Astrocyte (in vitro differentiated cells and primary cell): ENCODE data around the gene TIMM22. TPM values are rescaled to one million over a fixed set of nuclear protein-coding genes. Genes with fewer than 3 reads are reported as not detected.
"Not testable (repeated sequence)": the region's sequence is repeated elsewhere in the genome, so short reads cannot be mapped to it uniquely, and the experiment has no call there.

Experiments used
- DNase-seq: peaks from one replicate; pipeline ENCODE4 v3.0.0-alpha.2; 2010; ENCODE audit warnings: low read depth
- FAIRE-seq: peaks from 2 replicates; lab custom pipeline; 2011; peaks lifted over from hg19 to GRCh38; lab: Jason Lieb, UNC
- H2AFZ ChIP-seq: 2 replicates; pipeline ENCODE4 v1.6.0; 2012; ENCODE audit warnings: low read depth, low read length, inconsistent platforms
- H3K27ac ChIP-seq: 2 replicates; pipeline ENCODE4 v1.5.1; 2011; ENCODE audit warnings: low read depth, low read length, inconsistent platforms
- H3K27me3 ChIP-seq: 2 replicates; pipeline ENCODE4 v1.6.0; 2011; ENCODE audit warnings: low read length, inconsistent platforms; ENCODE audit not compliant: insufficient read depth
- H3K36me3 ChIP-seq: 2 replicates; pipeline ENCODE4 v1.5.1; 2011; ENCODE audit warnings: low read length, inconsistent platforms; ENCODE audit not compliant: insufficient read depth
- H3K4me1 ChIP-seq: 2 replicates; pipeline ENCODE4 v1.5.1; 2011; ENCODE audit warnings: low read length, inconsistent platforms; ENCODE audit not compliant: insufficient read depth
- H3K4me2 ChIP-seq: 2 replicates; pipeline ENCODE4 v1.6.0; 2012; ENCODE audit warnings: low read length, inconsistent platforms
- H3K4me3 ChIP-seq: 2 replicates; pipeline ENCODE4 v1.5.1; 2011; ENCODE audit warnings: low read depth, mild to moderate bottlenecking, low read length, inconsistent platforms; ENCODE audit not compliant: insufficient read depth
- H3K79me2 ChIP-seq: 2 replicates; pipeline ENCODE4 v1.6.0; 2012; ENCODE audit warnings: mild to moderate bottlenecking, low read length, inconsistent platforms; ENCODE audit not compliant: insufficient read depth
- H3K9ac ChIP-seq: 2 replicates; pipeline ENCODE4 v1.6.0; 2012; ENCODE audit warnings: mild to moderate bottlenecking, low read length, inconsistent platforms
- H3K9me3 ChIP-seq: 2 replicates; pipeline ENCODE4 v1.5.1; 2012; ENCODE audit warnings: low read depth, mild to moderate bottlenecking, low read length, inconsistent platforms; ENCODE audit not compliant: insufficient read depth
- H4K20me1 ChIP-seq: 2 replicates; pipeline ENCODE4 v1.6.0; 2012; ENCODE audit warnings: low read length, inconsistent platforms; ENCODE audit not compliant: insufficient read depth
- H3K27ac Mint-ChIP-seq: one replicate; pipeline ENCODE4 v1.8.0; 2021; ENCODE audit warnings: mild to moderate bottlenecking, mixed read lengths; ENCODE audit not compliant: unreplicated experiment
- H3K27me3 Mint-ChIP-seq: one replicate; pipeline ENCODE4 v1.8.0; 2021; ENCODE audit warnings: low read depth, mixed read lengths; ENCODE audit not compliant: unreplicated experiment
- H3K36me3 Mint-ChIP-seq: one replicate; pipeline ENCODE4 v1.8.0; 2021; ENCODE audit warnings: low read depth, mixed read lengths; ENCODE audit not compliant: unreplicated experiment
- H3K4me1 Mint-ChIP-seq: one replicate; pipeline ENCODE4 v1.8.0; 2021; ENCODE audit warnings: low read depth, mixed read lengths; ENCODE audit not compliant: unreplicated experiment
- H3K4me3 Mint-ChIP-seq: one replicate; pipeline ENCODE4 v1.8.0; 2021; ENCODE audit warnings: mild to moderate bottlenecking, moderate library complexity, mixed read lengths; ENCODE audit not compliant: unreplicated experiment
- H3K9me3 Mint-ChIP-seq: one replicate; pipeline ENCODE4 v1.8.0; 2021; ENCODE audit warnings: mild to moderate bottlenecking, mixed read lengths; ENCODE audit not compliant: unreplicated experiment
- EZH2 ChIP-seq: IDR thresholded peaks from 2 replicates; pipeline ENCODE4 v1.6.1; 2012; ENCODE audit warnings: mild to moderate bottlenecking, low read length, inconsistent platforms; ENCODE audit not compliant: insufficient read depth
- total RNA-seq: library from RNA; stranded (reverse); gene quantifications from 2 replicates; pipeline ENCODE4 v1.2.1, GENCODE V29; 2021
- TF ChIP-seq, protein P1 (sequence below): IDR thresholded peaks from 2 replicates; pipeline ENCODE4 v1.5.1; 2011; ENCODE audit warnings: low read depth, mild to moderate bottlenecking, inconsistent platforms, low read length, moderate library complexity; ENCODE audit not compliant: insufficient read depth

The TIMM22 gene
- total RNA-seq, 1 donor from 2014 or later, result 20.0 TPM

DNA sequence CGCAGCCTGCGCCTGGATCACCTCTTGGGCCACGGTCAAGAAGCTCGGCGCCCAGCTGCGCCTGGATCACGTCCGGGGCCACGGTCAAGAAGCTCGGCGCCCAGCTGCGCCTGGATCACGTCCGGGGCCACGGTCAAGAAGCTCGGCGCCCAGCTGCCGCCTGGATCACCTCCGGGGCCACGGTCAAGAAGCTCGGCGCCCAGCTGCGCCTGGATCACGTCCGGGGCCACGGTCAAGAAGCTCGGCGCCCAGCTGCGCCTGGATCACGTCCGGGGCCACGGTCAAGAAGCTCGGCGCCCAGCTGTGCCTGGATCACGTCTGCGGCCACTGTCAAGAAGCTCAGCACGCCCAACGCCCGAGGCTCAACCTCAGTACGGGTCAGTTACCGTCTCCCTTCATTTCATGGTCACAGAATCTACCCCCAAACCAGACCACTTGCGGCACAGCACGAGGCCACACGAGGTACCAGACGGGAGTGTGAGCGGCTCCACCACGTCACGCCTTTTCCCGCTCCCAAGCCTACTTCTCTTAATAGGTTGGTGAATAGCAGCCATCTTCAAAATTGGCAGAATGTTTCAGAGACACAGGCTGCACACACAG is 51.7 kb downstream of the TIMM22 start:
- H3K27ac Mint-ChIP-seq, H3K4me3 ChIP-seq, DNase-seq, FAIRE-seq, H3K4me1 Mint-ChIP-seq, H3K4me1 ChIP-seq, H3K36me3 ChIP-seq, H3K4me3 Mint-ChIP-seq, H3K9ac ChIP-seq, H3K27me3 ChIP-seq, H3K9me3 Mint-ChIP-seq, H3K9me3 ChIP-seq, H3K27me3 Mint-ChIP-seq, H3K27ac ChIP-seq, H3K79me2 ChIP-seq, H2AFZ ChIP-seq, H3K4me2 ChIP-seq: not testable (repeated sequence)
- peaks cover 11% of the 10 kb centered on the region for H3K36me3 Mint-ChIP-seq
- H4K20me1 ChIP-seq, result peaks cover 29% of the 10 kb centered on the region

DNA sequence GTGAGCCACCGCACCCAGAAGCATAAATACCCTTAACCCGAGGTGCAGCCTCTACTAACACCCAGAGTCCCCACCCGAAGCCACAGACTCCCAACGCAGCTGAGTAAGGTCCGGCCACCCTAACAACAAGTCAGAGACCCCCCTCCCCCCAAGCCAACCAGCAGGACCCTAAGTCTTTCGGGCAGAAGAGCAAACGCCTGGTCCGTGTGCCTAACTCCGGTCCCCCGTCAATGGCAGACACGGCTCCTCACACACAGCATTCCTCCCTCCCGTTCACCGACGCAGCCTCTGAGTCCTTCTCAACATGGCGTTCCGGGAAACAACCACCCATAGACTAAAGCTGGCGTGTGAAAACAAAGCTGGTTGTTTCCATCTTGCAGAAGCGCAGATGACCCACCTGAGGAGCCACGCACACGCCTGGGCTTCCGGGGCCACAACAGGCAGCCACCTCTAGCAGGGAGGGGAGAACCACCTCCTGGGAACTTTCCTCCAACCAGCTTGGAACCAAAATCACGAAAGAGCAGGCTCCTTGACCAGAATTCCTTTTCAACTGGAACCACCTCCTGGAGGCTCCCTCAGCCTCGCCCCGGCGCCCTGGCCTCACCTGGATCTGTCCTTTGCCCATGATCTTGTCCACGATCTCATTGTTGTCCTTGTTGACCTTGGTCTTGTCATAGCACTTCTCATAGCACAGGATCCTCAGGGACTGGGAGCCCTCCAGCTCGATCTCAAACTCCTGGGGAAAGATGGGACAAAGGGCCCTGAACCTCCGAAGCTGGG is 52.7 kb downstream of the TIMM22 start:
- Histone ChIP-seq H3K4me1 (peaks cover 9% of the 10 kb centered on the region), H3K36me3 (peaks cover 4% of the 10 kb centered on the region), H2AFZ (no peak overlapping the region), H3K27ac (no peak overlapping the region), H3K9me3 (no peaks in the 10 kb centered on the region), H3K9ac (no peak overlapping the region), H3K4me2 (no peak overlapping the region), H3K79me2 (no peaks in the 10 kb centered on the region), H3K27me3 (no peaks in the 10 kb centered on the region), H4K20me1 (peaks cover 31% of the 10 kb centered on the region), H3K4me3 (no peak overlapping the region)
- H3K27me3 Mint-ChIP-seq, result no peaks in the 10 kb centered on the region
- no peak overlapping the region for H3K4me3 Mint-ChIP-seq
- H3K27ac Mint-ChIP-seq, result no peak overlapping the region
- FAIRE-seq, result no peak
- DNase-seq, result no peak
- H3K36me3 Mint-ChIP-seq, result peaks cover 11% of the 10 kb centered on the region
- no peak for TF ChIP-seq EZH2
- TF ChIP-seq, protein P1, sequence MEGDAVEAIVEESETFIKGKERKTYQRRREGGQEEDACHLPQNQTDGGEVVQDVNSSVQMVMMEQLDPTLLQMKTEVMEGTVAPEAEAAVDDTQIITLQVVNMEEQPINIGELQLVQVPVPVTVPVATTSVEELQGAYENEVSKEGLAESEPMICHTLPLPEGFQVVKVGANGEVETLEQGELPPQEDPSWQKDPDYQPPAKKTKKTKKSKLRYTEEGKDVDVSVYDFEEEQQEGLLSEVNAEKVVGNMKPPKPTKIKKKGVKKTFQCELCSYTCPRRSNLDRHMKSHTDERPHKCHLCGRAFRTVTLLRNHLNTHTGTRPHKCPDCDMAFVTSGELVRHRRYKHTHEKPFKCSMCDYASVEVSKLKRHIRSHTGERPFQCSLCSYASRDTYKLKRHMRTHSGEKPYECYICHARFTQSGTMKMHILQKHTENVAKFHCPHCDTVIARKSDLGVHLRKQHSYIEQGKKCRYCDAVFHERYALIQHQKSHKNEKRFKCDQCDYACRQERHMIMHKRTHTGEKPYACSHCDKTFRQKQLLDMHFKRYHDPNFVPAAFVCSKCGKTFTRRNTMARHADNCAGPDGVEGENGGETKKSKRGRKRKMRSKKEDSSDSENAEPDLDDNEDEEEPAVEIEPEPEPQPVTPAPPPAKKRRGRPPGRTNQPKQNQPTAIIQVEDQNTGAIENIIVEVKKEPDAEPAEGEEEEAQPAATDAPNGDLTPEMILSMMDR, result no peak
- H3K9me3 Mint-ChIP-seq, result no peaks in the 10 kb centered on the region
- peaks cover 2% of the 10 kb centered on the region for H3K4me1 Mint-ChIP-seq

DNA sequence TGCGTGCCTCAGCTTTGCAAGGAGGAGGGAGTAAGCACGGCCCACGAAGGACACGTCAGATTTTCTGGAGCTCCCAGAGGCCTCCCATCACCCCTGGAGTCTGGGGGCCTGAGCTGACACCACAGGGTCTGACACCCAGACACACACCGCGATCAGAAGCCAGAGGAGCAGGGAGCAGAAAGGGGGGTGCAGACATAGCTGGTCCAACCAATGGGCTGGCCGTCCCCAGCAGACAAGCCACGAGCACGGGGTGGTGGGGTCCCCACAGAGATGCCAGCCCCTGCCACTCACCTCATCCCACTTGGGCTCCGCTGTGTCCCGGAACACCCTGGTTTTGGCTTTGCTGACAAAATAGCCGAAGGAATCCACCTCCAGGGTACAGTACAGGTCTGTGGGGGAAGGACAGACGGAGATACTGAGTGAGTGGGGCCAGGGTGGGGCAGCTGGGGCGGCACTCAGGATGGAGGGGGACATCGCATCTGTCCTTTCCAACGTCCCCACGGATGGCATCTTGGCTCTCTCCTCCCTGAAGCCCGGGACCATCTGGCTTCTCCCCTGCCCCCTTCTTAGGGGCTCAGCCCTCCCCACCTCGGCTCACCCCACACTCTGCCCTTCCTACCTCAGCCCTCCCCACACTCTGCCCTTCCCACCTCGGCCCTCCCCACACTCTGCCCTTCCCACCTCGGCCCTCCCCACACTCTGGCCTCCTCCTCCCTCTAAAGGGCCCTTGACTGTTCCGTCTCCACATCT is 53.5 kb downstream of the TIMM22 start:
- no peak for DNase-seq
- H3K36me3 ChIP-seq, result peaks cover 10% of the 10 kb centered on the region
- Mint-ChIP-seq H3K9me3 (no peaks in the 10 kb centered on the region), H3K27me3 (no peaks in the 10 kb centered on the region), H3K27ac (no peak overlapping the region), H3K4me1 (peaks cover 2% of the 10 kb centered on the region), H3K4me3 (no peak overlapping the region), H3K36me3 (peaks cover 11% of the 10 kb centered on the region)
- no peak overlapping the region for H3K4me2 ChIP-seq
- H3K79me2 ChIP-seq, result no peaks in the 10 kb centered on the region
- H4K20me1 ChIP-seq, result peaks cover 32% of the 10 kb centered on the region
- TF ChIP-seq EZH2, result no peak
- TF ChIP-seq, protein P1, result no peak
- no peak for FAIRE-seq
- no peak overlapping the region for H3K27ac ChIP-seq
- H3K4me3 ChIP-seq, result no peak overlapping the region
- H3K27me3 ChIP-seq, result no peaks in the 10 kb centered on the region
- no peak overlapping the region for H2AFZ ChIP-seq
- no peak overlapping the region for H3K9ac ChIP-seq
- H3K9me3 ChIP-seq, result no peaks in the 10 kb centered on the region
- H3K4me1 ChIP-seq, result peaks cover 9% of the 10 kb centered on the region
